ENCODE results near the gene PCSK2. TPM values are rescaled to one million over a fixed set of nuclear protein-coding genes. Genes with fewer than 3 reads are reported as not detected.

Gene PCSK2
- total and polyA plus RNA-seq, 2 of the 8 experiments (the other 6 are each of a cell fraction or from before 2014, with no cell fraction given) = 1.9 to 4.2 TPM

DNA sequence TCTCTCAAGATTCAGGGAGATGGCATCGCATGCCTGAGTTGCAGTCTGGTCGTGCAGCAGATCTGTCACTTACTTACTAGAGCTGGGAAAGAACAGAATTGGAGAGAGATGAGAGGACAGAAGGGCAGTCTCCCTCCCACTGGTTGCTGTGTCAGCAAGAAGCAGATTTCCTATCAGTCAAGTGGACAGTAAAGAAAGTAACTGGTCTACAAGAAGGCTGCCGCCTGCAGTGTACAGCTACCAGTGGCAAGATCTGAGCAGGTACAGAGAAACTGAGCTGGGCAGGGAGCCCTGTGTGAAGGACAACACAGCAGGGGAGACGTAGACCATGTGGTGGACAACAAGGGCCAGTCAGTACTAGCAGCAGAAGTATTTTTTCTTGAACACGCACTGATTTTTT is 49.5 kb upstream of the PCSK2 start:
- no peak overlapping the region for H4K5ac ChIP-seq (ENCODE audit: insufficient read length, low read depth, low read length)
- no peak overlapping the region for H2BK5ac ChIP-seq (ENCODE audit: low read depth, low read length)
- H3K4me1 ChIP-seq (replicated peaks in 1 of 4; ENCODE audit: control insufficient read depth in 3 of 4, insufficient read depth in 4 of 4, low read length in 3 of 4) = peaks cover 0 to 4% (median 0%) of the 10 kb centered on the region in 4 experiments; a peak in 1 of 7 replicates
- FAIRE-seq (no peak), DNase-seq (ENCODE audit: low read depth in 1 of 2, low spot score in 2 of 2) (no peak)
- H4K8ac ChIP-seq (ENCODE audit: extremely low read depth, insufficient read depth, low read length) = no peak overlapping the region
- H3K4ac ChIP-seq (replicated peaks; ENCODE audit: insufficient read length, low read depth, low read length) = no peak overlapping the region
- no peak overlapping the region for H3K14ac ChIP-seq (ENCODE audit: insufficient read length)
- no peaks in the 10 kb centered on the region for H4K20me1 ChIP-seq (replicated peaks in 1 of 2; ENCODE audit: control insufficient read depth in 1 of 2, insufficient read depth in 2 of 2, low read length in 2 of 2)
- no peak overlapping the region for H3K4me3 ChIP-seq (ENCODE audit: extremely low read depth in 1 of 4, insufficient read depth in 2 of 4, low read depth in 3 of 4, low read length in 4 of 4)
- no peak overlapping the region for H2BK12ac ChIP-seq (ENCODE audit: low read depth, low read length)
- H3K4me2 ChIP-seq (ENCODE audit: insufficient read depth in 1 of 2, low read depth in 2 of 2, low read length in 2 of 2) = no peak overlapping the region
- H3K79me1 ChIP-seq (ENCODE audit: low read depth, low read length) = no peaks in the 10 kb centered on the region
- H3K9ac ChIP-seq (replicated peaks in 1 of 4; ENCODE audit: extremely low read depth in 1 of 4, low read depth in 3 of 4, low read length in 3 of 4) = no peak overlapping the region
- no peak overlapping the region for H2BK120ac ChIP-seq (replicated peaks; ENCODE audit: low read depth, low read length)
- H3K36me3 ChIP-seq (ENCODE audit: control insufficient read depth in 2 of 4, insufficient read depth in 4 of 4, low read length in 3 of 4) = no peaks in the 10 kb centered on the region
- TF ChIP-seq, protein P1, sequence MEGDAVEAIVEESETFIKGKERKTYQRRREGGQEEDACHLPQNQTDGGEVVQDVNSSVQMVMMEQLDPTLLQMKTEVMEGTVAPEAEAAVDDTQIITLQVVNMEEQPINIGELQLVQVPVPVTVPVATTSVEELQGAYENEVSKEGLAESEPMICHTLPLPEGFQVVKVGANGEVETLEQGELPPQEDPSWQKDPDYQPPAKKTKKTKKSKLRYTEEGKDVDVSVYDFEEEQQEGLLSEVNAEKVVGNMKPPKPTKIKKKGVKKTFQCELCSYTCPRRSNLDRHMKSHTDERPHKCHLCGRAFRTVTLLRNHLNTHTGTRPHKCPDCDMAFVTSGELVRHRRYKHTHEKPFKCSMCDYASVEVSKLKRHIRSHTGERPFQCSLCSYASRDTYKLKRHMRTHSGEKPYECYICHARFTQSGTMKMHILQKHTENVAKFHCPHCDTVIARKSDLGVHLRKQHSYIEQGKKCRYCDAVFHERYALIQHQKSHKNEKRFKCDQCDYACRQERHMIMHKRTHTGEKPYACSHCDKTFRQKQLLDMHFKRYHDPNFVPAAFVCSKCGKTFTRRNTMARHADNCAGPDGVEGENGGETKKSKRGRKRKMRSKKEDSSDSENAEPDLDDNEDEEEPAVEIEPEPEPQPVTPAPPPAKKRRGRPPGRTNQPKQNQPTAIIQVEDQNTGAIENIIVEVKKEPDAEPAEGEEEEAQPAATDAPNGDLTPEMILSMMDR (IDR thresholded peaks at IDR 0.05; ENCODE audit: control extremely low read depth in 1 of 3, insufficient read depth in 1 of 3, low read depth in 1 of 3, low read length in 3 of 3) = peak in 1 of 3 experiments; percentile 2; a peak in 1 of 4 replicates
- TF ChIP-seq SIN3A (conservative IDR thresholded peaks at IDR 0.05 in 1 of 2, IDR thresholded peaks at IDR 0.05 in 1 of 2; ENCODE audit: low read depth in 1 of 2, low read length in 2 of 2) (no peak), MAFK (IDR thresholded peaks at IDR 0.05; ENCODE audit: low read depth, low read length) (peak; percentile 19; the same call in 1 of the 2 replicates), TEAD4 (IDR thresholded peaks at IDR 0.05; ENCODE audit: low read depth, low read length) (no peak), SRF (IDR thresholded peaks at IDR 0.05; ENCODE audit: low read depth, low read length) (no peak), USF2 (IDR thresholded peaks at IDR 0.05; ENCODE audit: low read length) (no peak)
- no peak overlapping the region for H4K91ac ChIP-seq (replicated peaks; ENCODE audit: insufficient read length, low read length)
- H3K23me2 ChIP-seq (ENCODE audit: low read depth, low read length) = no peaks in the 10 kb centered on the region
- 0 out of 2 replicates have a peak overlapping the region, but pooled peaks have one; percentile 51 for H3K18ac ChIP-seq (ENCODE audit: extremely low read depth, low read length)
- no peaks in the 10 kb centered on the region for H3K9me3 ChIP-seq (ENCODE audit: insufficient read depth in 2 of 2, low read depth in 1 of 2, low read length in 1 of 2)
- 85% methylated on average over 5 of the region's 5 CpGs; no CpG with 5 or more reads in 1 of the 2 experiments for WGBS, 2 experiments (ENCODE audit: extremely low coverage in 1 of 2, insufficient coverage in 1 of 2, insufficient read length in 1 of 2, insufficient replicate concordance in 2 of 2, low coverage in 1 of 2, low lambda C conversion rate in 2 of 2, missing lambda C conversion rate in 1 of 2)
- H2BK20ac ChIP-seq (ENCODE audit: low read length) = no peak overlapping the region
- no peak overlapping the region for H2BK15ac ChIP-seq (ENCODE audit: low read length)
- no peak overlapping the region for H3K56ac ChIP-seq (replicated peaks; ENCODE audit: insufficient read length, low read depth, low read length)
- H2AK5ac ChIP-seq (ENCODE audit: low read depth, low read length) = no peak overlapping the region; the same call in 1 of the 2 replicates
- CTCF ChIA-PET (ENCODE audit: partially characterized antibody) = interaction anchor here (1.2 kb wide), 1 partner anchor 9 kb away, joined by 3 read pairs; no protein-coding TSS in a partner anchor
- POLR2A ChIA-PET (ENCODE audit: partially characterized antibody) = no interaction called here
- no peaks in the 10 kb centered on the region for H3K79me2 ChIP-seq (ENCODE audit: control insufficient read depth in 1 of 2, insufficient read depth in 2 of 2, low read length in 2 of 2)
- no peak overlapping the region for H3K23ac ChIP-seq (ENCODE audit: insufficient read length)
- no peak overlapping the region for H2AFZ ChIP-seq (ENCODE audit: low read length)
- no peaks in the 10 kb centered on the region for H3K27me3 ChIP-seq (replicated peaks in 1 of 4; ENCODE audit: control insufficient read depth in 3 of 4, extremely low read depth in 1 of 4, insufficient read depth in 3 of 4, low read length in 3 of 4)
- no peak overlapping the region for H3K27ac ChIP-seq (ENCODE audit: low read depth, low read length)

Data from H1 (cell line).